Measurements from ENCODE around the gene FAAP100.
"Not testable (repeated sequence)": the region's sequence is repeated elsewhere in the genome, so short reads cannot be mapped to it uniquely, and the experiment has no call there.

FAAP100 gene

DNA sequence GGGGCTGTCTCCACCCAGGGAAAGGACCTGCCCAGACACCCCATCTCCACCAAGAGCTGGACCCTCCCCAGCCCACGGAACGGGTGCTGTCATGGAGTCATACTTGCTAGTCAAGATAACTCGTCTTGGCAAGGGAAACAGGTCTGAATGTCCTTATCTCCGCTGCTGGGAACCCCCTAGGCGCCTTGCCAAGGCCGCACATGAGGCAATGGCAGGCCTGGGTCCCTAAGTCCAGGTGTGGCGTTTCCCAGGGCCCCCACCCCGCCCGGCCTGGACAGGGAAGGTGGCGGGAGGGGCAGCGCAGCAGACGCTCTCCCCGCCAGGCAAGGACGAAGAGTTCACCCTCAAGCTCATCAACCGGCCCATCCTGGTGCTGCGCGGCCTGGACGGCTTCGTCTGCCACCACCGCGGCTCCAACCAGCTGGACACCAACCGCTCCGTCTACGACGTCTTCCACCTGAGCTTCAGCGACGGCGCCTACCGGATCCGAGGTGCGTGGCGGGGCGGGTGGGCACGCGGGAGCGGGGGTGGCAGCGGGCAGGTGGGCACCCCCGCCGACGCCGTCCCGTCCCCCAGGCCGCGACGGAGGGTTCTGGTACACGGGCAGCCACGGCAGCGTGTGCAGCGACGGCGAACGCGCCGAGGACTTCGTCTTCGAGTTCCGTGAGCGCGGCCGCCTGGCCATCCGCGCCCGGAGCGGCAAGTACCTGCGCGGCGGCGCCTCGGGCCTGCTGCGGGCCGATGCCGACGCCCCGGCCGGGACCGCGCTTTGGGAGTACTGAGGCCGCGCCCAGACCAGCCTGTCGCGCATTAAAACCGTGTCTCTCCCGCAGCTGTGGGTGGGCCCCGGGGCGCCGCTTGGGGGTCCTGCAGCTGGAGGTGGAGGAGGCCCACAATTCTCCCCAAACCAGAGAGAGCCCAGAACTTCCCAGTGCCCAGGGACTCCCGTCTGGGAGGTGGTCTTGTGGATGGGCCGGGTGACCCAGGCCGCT lies 15.6 kb downstream of the FAAP100 start:
- DNase-seq: no peak

DNA sequence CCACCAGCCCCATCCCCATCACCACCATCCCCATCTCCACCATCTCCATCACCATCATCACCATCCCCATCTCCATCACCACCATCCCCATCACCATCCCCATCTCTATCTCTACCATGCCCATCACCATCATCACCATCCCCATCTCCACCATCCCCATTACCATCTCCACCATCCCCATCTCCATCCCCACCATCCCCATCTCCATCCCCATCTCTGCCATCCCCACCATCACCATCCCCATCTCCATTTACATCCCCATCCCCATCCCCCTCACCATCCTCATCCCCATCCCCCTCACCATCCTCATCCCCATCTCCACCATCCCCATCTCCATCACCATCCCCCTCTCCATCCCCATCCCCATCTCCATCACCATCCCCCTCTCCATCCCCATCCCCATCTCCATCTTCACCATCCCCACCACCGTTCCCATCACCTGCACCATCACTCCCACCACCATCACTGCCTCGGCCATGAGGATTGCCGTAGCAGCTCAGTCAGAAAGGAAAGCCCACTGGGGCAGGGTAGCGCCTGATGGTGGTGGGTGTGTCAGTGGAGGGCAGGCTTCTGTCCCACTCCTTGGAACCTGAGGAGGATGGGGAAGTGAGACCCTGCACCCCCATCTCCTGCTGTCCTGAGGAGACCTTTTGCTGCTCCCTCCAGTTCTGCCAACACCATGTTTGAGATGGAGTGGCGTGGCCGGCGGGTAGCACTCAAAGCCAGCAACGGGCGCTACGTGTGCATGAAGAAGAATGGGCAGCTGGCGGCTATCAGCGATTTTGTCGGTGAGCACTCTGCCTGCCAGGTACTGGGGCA lies 16.5 kb downstream of the FAAP100 start:
- no peak for DNase-seq

DNA sequence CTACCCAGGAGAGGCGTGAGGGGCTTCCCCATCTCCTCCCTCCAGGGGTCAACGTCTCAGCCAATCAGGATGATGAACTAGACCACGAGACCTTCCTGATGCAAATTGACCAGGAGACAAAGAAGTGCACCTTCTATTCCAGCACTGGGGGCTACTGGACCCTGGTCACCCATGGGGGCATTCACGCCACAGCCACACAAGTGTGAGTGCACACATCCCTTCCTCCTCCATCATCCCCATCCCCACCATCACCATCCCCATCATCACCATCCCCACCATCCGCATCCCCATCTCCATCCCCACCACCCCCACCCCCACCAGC lies 17.2 kb downstream of the FAAP100 start:
- DNase-seq: no peak

DNA sequence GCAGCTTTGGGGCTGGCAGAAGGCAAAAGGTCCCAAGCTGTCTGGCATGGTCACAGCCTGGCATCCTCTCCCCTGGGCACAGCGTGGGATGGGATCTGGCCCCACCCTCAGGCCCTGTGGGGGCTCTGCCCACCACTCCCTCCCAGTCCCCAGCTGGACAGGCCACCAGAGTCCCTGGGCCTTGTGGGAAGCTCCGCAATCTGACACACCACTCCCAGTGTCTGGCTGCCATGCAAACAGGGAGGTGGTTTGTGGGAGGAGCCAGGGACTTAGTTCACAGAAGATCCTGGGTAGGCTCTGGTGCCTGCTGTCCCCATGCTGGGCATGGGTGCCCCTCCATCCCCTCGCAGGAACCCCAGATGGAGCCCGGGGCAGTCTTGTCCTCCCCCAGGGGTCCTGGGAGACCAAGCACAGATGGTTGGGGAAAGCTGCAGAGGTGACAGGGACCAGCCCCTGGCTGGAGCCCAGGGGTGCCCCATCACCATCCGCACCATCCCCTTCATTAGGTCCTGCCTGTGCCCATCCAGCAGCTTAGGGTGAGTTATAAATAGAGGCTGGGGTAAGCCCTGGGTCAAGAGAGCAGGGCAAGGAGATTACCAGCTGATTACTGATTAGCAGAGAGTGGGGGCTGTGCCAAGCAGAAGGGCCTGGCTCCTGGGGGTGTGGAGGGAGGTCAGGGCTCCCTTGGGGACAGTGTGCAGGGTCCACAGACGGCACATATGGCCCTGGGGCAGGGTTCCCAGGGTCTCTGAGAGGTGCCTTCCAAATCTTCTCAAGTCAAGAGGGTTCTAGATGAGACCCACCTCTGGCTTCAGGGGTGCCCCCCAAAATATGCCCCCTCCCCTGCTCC lies 17.8 kb downstream of the FAAP100 start:
- DNase-seq: no peak

DNA sequence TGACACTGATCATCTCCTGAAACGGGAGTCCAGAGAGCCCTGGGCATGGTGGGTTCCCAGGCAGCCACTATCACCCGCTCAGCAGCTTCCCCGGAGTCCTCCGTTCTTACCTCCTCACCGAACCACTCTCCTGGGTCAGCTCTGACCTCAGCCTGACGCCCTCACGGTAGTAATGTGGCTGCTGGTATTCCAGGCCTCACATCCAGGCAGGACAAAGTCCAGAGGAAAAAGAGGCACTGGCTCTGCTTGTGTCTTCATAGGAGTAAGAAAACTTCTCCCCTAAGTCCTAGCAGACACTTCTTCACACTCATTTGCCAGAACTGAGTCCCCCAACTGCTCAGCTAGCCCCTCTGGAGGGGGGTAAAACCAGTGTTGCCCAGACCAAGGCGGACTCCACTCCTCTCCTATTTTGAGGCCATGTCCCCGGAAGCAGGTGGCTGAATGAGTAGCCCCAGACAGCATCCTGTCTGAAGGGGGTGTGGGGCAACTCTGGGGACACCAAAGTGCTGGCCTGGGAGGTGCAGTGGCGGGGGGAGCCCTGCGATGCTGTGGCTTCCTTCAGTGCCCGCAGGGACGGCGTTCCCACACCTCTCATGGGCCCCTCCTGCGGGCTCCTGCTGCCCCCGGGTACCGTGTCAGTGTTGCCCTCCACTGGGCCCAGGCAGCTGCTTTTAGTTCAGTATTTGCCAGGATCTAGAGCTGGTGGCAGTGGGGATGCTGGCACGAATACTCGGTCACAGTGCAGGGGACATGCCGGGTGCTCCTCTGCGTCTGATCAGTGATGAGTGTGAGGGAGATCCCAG lies 18.6 kb downstream of the FAAP100 start:
- DNase-seq: no peak

DNA sequence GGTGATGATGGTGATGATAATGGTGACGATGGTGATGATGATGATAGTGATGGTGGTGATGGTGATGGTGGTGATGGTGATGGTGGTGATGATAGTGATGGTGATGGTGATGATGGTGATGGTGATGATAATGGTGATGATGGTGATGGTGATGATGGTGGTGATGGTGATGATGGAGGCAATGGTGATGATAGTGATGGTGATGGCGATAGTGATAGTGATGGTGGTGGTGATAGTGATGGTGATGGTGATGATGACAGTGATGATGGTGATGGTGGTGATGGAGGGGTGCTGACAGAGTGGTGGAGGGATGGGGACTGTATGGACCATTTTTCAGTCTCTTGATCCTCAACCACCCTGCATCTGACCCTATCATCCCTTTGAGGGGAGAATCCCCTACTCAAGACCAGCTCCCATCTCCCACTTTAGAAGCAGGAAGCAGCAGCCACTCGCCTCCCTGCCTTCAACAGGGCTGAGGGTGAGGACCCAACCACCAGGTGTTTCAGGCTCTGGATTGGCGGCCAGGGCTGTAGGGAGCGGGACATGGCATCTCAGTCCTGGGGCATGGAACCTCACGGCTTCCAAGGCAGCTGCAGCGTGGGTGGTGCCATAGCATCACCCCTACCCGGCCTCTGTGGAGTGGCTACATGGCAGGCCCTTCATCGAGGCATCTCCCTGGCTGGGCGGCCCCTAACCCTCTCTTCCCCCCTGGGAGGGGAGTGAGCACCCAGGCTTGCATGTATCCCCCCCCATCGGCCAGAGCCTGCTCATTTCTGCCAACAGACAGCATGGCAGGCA lies 19.5 kb downstream of the FAAP100 start:
- no peak for DNase-seq

DNA sequence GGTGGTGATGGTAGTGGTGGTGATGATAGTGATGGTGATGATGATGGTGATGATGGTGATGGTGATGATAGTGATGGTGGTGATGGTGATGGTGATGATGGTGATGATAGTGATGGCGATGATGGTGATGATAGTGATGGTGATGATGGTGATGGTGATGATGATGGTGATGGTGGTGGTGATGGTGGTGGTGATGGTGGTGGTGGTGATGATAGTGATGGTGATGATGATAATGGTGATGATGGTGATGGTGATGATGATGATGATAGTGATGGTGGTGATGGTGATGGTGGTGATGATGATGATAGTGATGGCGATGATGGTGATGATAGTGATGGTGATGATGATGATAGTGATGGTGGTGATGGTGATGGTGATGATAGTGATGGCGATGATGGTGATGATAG lies 20.2 kb downstream of the FAAP100 start:
- not testable (repeated sequence) for DNase-seq

DNA sequence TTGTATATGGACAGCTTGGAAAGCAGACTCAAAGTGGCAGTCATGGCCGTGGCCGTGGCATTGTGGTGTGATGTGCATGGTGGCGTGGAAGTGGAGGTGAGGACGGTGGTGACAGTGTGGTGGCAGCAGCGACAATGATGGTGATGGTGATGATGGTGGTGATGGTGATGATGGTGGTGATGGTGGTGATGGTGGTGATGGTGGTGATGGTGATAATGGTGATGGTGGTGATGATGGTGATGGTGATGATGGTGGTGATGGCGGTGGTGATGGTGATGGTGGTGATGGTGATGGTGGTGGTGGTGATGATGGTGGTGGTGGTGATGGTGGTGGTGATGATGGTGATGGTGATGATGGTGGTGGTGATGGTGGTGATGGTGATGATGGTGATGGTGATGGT lies 21.1 kb downstream of the FAAP100 start:
- not testable (repeated sequence) for DNase-seq

DNA sequence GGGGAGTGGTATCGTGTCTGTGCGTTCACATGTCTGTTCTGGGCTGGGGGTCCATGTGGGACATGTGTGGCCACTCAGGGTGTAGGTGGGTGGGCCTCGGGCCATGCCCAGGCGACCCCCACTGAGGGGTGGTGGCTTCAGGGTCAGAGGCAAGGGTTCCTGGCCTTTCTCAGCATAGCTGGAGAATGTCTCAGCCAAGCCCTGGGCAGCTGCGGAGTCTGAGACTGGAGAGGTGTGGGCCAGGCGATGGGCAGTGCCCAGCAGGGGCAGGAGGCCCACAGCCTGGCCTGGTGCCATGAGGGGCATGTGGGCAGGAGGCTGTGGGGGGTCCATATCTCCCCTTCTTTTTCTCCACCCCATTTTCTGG lies 22.7 kb downstream of the FAAP100 start:
- no peak for DNase-seq

DNA sequence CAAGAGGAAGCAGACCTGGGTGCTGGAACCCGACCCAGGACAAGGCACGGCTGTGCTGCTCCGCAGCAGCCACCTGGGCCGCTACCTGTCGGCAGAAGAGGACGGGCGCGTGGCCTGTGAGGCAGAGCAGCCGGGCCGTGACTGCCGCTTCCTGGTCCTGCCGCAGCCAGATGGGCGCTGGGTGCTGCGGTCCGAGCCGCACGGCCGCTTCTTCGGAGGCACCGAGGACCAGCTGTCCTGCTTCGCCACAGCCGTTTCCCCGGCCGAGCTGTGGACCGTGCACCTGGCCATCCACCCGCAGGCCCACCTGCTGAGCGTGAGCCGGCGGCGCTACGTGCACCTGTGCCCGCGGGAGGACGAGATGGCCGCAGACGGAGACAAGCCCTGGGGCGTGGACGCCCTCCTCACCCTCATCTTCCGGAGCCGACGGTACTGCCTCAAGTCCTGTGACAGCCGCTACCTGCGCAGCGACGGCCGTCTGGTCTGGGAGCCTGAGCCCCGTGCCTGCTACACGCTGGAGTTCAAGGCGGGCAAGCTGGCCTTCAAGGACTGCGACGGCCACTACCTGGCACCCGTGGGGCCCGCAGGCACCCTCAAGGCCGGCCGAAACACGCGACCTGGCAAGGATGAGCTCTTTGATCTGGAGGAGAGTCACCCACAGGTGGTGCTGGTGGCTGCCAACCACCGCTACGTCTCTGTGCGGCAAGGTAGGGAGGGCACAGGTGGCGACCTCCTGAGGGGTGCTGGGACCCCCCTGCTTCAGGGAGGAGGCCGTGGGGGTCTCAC lies 23.3 kb downstream of the FAAP100 start:
- DNase-seq: no peak

DNA sequence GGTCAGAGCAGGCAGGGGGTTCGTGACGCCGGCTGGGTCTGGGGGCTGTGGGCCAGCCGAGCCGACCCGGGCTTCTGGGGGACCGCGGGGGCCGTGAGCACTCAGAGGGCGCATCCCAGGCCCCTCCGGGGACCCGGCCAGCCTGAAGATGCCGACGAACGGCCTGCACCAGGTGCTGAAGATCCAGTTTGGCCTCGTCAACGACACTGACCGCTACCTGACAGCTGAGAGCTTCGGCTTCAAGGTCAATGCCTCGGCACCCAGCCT lies 23.8 kb downstream of the FAAP100 start:
- no peak for DNase-seq

DNA sequence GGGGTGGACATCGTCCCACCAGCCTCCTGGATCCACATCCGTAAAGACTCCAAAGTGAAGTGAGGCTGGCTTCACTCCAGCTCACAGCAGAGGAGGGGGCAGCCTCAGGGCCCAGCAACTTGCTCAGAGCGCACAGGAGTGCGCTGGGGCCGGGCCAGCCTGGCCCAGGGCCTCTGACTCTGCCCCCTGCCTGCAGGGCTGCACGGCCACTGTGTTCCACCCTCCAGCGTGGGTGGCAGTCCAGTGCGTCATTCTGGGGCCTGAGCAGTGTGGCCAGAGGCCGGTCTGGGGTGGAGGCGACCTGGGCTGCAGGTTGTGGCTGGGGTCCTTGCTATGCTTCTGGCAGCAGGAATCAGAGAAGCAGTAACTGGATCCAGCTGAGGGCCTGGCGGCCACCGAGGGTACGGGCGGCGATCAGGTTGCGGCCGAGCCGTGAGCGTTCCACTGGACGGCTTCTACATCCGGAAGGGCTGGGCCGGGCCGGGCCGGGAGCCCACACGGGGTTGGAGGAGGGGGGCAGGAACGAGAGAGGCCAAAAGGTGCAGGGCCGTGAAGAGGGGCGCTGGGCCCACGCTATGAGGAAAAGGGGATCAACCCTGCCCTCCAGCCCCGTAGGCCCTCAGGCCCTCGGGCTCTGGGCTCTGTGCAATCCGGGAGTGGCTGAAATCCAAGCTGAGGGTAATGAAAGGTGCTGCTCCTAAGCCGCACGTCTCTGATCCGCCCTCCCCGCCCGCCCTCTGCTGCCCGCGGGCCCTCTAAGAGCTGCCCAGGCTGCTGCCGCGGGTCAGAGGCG lies 24.4 kb downstream of the FAAP100 start, which contains the start of gene FSCN2:
Gene FSCN2, plus strand, starts transcription at position 787 of the 793 bp plus-strand sequence. CDS start 155 bp downstream, outside the sequence.
- DNase-seq: no peak

DNA sequence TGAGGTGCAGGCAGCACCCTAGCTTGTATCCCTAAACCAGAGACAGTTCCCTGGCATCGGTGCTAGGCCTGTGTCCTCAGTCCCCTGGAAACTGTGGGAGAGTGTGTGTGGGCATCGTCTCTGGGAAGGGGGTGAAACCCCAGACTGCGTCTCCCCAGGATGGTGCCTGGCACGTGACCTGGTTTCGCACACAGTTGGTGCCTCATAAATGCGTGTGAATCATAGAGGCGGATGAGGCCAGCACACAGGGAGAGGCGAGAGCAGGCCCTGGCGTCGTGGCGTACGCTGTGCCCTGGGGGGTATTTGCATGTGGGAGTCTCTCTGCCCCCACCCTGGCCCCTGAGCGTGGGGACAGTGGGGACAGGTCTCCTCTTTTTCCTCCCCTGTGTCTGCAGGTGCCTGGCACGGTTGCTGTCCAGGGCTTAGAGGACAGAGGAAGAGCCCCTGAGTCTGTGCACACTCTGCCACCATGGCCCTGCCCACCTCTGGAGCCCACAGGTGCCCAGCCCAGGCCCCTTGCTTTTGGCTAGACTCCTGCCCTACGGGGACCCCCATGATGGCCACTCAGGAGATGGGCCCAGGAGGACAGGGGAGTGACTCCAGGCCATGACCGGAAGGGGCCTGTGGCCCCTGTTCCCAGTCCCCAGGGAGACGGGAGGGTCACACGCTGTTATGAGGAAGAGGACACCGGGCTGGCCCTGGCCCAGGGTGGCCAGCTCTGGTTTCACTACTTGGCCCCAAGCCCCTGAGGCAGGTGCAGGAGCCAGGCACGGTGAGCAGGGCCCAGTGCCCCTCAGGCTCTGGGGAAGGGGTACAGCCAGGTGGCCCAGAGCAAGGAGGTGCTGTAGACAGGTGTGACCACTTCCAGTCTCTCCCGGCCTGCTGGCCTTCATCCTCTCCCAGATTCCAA lies 25.2 kb downstream of the FAAP100 start:
- DNase-seq: no peak

DNA sequence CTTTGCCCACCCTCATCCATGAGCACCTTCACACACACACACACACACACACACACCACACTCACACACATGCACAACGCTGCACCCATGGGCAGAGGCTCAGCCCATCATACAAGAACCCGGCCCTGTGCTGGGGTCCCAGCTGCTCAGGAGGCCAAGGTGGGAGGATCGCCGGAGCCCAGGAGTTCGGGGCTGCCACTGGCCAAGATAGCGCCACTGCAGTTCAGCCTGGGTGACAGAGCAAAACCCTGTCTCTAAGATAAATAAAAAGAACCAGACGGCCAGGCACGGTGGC lies 27.3 kb downstream of the FAAP100 start:
- no peak for DNase-seq

DNA sequence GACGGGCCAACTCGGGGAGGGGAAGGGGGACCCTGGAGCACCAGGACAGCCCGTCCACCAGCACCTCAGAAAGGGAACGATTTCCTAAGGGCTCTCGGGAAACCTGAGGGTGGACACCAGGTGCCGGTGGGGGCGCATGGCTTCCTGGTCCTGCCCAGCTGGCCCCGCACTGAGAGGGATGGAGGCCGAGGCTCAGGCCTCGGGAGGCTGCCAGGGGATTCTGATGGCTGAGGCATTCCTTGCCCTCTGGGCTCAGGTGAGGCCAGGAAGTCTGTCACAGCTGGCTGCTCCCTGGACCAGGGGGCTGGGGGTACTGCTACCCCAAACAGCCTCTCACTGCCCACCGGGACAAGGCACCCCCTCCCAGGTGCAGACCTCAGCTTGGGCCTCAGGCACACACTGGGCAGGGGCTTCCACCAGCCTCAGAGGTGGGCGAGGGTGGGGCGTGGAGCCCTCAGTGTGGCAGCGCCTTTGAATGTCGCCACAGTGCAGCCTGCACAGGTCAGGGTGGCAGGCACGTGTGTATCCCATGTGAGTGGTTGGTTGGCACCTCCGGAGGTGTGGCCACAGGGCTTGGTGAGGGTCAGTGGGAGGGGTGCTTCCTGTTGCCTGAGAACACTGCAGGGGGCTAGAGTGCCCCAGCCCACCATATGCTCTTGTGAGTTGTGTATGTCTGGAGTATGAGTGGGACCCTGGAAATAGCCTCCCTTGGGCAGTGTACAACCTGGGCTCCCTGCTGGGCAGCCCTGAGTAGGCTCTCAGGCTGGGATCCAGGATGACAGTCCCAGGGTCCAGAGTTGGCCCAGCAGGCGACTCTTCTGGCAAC lies 27.9 kb downstream of the FAAP100 start:
- DNase-seq: no peak

DNA sequence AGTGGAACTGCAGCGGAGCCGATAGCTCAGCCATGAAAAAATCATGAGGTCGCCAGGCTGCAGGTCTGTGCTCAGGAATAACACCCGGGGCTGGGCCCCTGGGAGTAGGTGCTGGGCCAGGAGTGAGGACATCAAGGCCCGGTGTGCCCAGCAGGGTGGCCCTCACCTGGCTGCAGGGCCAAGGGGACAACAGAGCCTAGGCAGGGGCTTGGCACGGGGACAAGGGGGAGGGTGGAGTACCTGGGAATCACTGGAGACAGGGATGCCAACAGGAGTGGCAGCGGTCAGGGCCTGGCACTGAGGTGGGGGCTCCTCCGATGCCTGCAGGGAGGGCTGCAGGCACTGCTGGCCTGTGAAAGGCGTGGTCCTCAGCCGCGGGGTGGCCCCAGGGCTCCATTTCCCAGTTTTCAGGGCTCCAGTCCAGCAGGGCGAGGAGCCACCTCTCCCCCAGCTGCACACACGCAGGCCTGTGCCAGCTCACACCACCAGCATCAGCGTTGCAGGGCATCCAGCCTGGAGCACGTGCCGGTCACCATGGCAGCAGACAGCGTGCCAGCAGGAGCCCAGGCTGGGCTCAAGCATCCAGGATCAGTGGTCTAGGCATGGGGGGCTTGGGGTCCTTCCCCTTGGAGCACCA lies 28.6 kb downstream of the FAAP100 start:
- DNase-seq: peak; percentile 20
